DMS79 (cell line): ENCODE results near the gene APOBEC4.

Experiments
- DNase-seq: peaks from one replicate; lab custom pipeline; 2025; lab: John Stamatoyannopoulos, UW

Gene APOBEC4

DNA sequence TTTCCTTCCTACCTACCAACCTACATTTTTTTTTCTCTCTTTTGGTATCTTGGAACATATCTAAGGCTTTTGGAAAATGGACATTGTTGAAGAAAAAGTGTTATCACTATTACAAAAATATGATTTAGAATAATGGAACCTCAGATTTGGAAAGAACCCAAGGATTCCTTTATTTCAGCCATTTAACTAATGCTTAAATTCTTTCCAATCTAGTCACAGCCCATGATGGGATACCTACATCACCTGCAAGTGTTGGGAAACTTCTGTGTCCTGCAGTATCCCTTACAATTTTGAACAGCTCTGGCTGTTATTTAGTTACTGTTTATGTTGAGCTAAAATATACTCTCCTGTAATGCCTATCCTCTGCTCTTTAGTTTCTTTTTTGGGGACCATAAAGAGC lies 22.3 kb upstream of the APOBEC4 start:
- no peak for DNase-seq

- no peak for DNase-seq
Measured at GRCh38 chr1:183674886-183675285, 21.8 kb upstream of the APOBEC4 start.

GRCh38 chr1:183674339-183674738 lies 21.2 kb upstream of the APOBEC4 start:
- DNase-seq: no peak

GRCh38 chr1:183673605-183674323 lies 20.6 kb upstream of the APOBEC4 start:
- no peak for DNase-seq

DNA sequence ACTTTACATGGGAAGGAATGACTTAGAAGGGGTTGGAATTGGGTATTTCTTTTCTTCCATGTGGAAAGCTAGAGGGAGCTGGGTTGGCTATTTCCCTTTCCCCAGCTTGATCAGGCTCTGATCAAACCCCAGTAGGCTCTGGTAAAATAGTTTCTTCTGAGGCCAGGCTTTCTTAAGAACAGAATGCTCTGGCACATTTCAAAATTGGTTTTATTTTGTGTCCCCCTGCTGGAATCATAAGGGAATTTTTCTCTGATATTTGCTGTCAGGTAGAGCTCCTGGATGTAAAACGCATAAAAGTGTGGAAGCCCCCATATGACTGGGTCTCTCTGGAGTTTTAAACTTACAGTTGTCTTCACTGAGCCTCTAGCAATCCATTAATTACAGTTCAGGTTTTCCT lies 17.1 kb upstream of the APOBEC4 start:
- no peak for DNase-seq

- DNase-seq: no peak
Measured at GRCh38 chr1:183656355-183656754, 3.2 kb upstream of the APOBEC4 start.

GRCh38 chr1:183655562-183656075 lies 2.5 kb upstream of the APOBEC4 start:
- peak; percentile 38 for DNase-seq

- no peak for DNase-seq
Measured at GRCh38 chr1:183654706-183655105, 1.6 kb upstream of the APOBEC4 start.

- DNase-seq: no peak
Measured at GRCh38 chr1:183653876-183654451, 848 bp upstream of the APOBEC4 start.

DNA sequence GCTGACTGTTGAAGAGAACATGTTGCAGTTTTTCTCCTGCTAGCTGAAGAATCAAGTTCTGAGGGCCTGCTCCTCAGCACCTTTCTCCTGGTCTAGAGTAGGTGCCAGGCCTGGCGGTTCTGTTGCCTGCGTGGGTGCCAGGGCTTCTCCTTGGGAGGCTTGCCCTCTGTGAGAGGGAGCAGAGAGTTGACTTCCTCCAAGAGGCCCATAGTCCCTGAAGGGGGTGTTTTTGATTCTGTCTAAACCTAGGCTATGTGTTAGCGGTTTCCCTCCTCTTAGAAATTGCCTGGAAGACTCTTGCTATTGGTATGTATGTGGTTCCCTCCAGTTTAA lies 312 bp upstream of the APOBEC4 start:
- DNase-seq: no peak

DNA sequence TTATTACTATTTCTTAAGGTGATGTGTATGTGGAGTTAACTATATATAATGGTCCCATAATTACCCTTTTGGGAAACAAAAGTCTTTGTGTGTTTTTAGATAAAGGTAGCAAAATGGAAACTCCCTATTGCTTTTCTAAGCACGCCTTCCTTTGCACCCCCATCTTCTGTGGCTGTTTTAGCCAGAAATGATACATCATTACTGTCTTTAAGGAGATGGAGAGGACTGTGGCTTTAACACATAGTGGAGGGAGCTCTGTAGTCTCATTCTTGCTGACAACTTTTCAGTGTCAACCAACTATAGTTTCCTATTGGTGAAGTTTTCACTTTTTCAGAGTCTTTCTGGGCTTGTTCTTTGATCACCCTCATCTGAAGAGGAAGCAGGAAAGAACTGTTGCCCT lies 1.0 kb downstream of the APOBEC4 start:
- DNase-seq: no peak

DNA sequence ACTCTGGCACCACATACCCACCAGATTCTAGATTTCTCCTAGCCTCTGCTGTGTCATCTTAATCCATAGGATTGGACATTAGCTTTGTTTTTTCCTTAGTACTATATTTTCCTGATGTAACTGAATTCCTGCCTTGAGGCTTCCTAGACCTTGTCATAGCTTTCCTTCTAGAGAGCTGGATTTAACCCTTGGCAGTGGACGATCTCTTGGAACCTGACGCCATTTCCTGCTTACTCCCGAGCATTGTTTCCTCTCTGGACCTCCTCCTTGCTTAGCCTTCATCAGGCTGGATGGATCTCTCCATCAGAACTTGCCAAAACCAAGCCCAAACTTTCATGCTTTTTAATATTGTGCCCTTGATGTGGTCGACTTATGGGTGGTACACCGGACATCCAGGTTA lies 1.5 kb downstream of the APOBEC4 start:
- no peak for DNase-seq

GRCh38 chr1:183648042-183648441 lies 5.1 kb downstream of the APOBEC4 start:
- no peak for DNase-seq

DNA sequence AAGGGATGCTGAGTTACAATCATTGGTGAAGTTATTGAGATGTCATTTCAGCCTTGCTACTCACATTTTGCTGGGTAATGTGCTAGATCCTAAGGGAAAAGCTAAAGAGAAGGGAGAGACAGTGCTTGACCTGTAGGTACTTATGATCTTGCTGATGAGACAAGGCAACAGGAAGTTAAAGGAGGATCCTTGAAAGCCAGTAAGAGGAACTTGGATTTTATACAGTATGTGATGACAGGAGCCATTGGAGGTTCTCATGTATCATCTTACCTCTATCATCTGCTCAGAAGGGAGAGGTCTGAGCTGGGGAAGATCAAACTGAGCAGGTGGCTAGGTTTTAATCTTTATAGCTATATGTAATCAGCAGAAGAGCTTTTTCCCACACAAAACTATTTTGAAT lies 6.3 kb downstream of the APOBEC4 start:
- no peak for DNase-seq

DNA sequence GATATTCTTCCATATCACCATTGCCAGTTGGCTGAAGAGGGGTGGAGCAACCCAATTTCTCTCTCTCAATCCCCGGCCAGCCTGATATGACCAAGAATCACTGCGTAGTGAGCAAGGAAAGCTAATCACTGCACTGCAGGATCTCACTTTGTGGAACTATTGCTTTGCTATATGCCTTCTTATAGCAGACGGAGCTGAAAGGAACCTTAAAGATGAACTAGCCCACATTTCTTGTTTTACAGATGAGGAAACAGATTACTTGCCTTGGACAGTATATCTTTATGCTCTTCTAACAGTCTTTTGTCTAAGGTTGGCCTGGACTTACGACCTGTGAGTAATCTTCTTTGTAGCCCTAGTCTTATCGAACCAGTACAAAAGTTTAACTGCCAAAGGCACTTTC lies 7.6 kb downstream of the APOBEC4 start:
- no peak for DNase-seq

DNA sequence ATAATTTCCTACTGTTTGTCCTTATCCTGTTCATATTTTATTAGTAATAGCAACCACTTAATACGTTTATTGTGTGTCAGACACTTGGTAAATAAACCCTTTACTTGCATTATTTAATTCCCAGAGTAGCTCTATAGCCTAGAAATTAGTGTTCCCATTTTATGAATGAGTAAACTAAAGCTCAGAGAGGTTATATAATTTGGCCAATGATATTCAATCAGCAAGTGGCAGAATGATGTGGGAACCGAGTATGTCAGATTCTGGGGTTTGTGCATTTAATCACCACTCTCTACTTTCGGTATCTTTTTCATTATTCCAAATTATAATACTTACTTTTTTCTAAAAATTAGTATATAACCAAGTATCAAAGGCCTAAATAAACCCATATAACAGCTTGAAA lies 10.9 kb downstream of the APOBEC4 start:
- no peak for DNase-seq

DNA sequence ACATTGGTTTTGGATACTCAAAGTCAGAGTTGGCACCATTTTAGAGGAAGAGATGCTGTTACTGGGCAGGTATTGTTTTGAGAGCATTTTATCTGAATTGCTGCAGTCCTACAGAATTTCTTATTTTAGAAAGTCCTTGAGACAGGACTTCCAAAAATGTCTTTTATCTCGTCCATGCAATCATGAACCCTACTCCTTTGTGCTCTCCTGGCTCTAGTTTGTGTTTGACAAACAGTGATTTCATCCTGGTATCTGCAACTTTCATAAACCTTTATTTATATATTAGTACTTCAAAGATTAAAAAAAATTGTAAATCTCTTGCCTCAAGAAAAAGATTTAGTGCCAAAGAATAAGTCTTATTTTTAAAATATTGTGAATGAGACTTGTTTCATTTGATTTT lies 12.9 kb downstream of the APOBEC4 start:
- no peak for DNase-seq

GRCh38 chr1:183638649-183639387 lies 14.3 kb downstream of the APOBEC4 start:
- DNase-seq: no peak

DNA sequence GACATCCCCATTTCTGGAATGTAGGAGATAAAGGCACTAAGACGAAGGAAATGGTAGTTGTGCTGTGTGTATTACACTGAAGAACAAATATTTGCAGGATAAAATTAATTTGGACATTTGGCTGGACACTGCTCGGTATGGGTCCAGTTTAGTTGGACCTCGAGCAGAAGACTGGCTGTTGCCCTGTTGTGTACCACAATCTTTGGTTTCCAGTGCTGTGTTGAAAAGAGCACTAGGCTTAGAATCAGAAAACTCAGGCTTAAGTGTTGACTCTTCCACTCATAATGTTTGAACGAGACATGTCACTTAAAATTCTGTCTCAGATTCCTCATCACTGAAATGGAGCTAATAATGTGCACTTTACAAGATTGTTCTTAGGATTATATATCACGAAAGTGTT lies 16.3 kb downstream of the APOBEC4 start:
- peak; percentile 7 for DNase-seq

DNA sequence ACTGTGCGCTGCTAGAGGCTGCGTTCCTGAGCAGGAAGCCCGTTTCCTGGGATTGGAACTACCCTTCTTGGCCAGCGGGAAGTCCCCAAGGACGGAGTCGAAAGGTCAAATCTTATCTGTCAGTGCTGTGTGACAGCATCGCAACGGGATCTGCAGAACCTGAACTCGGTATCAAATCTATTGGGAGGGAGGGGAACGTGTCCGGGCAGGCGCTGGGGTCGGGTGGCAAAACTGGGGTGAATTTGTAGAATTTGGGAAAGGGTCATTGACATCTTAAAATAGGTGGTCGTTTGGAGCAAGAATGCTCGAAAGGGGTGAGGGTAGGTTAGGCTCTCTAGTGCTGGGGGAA lies 16.8 kb downstream of the APOBEC4 start:
- DNase-seq: no peak

DNA sequence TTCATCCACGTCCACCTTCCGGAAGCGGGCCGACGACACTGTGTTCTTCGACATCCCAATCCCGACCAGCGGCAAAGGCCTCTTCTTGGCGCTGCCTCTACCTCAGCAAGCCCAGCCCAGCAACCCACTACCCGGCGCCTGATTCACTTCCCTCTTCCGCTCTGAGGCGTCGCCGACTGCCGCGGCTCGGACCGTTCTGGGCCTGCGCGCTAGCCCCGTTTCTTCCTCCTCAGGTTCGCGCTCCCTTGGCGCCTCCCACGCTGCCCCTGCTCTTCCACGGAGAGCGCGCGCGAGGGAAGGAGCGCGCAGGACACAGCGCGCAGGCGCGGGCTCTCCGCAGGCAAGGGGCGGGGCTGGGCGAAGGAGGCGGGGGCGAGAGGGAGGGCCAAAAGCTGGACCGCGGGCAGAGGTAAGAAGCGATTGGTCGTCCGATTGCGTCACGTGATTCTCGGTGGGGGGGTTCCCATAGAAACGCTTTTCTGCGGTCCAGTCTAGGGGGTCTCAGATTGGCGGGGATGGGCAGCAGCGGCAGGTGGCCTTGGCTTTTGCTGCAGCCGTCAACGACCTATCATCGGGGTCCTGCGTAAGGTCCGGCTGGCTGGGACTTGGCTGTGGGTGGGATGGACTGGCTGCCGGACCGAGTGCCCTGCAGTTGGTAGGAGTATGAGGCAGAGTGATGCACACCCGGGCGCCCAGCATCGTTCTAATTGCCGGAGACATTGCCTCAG lies 17.3 kb downstream of the APOBEC4 start, which contains the start of gene ARPC5:
Gene ARPC5, minus strand, starts transcription at position 178 of the 728 bp plus-strand sequence. Its CDS starts 124 bp downstream, at position 54.
- DNase-seq: peak; percentile 89

DNA sequence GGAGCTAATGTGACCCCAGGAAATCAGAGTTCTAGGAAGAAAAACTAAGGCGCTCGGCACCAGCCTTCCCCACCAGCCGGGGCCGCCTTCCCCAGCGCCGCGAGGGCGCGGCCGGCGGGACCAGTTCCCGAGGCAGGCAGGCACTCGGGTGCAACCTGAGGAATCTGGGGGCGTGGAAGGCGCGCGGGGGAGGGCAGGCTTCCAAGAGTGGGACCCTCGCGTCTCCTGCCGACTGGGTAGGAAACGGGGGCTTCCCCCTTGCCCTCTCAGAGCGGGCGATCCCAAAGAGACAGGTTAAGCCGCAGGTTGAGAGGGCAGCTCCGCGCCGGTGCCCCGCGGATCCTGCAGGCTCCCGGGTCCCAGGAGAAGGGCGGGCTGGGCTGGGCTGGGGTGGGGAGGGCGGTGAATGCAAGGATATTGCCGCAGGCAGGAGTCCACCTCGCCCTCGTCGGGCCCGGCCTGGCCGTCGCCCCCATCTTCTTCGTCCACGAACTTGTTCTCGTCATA lies 18.0 kb downstream of the APOBEC4 start:
- DNase-seq: no peak
